Left lung (tissue), 10 donors: ENCODE data around the gene CLMN. TPM values are rescaled to one million over a fixed set of nuclear protein-coding genes. Genes with fewer than 3 reads are reported as not detected.

Source experiments
- ATAC-seq: fragments of 200-7000 bp; cut with Tn5 transposase; one replicate; pipeline ENCODE4 v1.9.1; 2020; ENCODE audit warnings: moderate library complexity
- DNase-seq, 4 donors: peaks; one replicate each; pipeline ENCODE4 v3.0.0-alpha.2; 2013 to 2020
- H3K27ac ChIP-seq, 2 donors: fragments of 200-600 bp; sonication (generic) in 1 of 2; one replicate each; pipeline versions ENCODE4 v1.5.0 to v1.8.0; 2020 to 2021
- H3K27me3 ChIP-seq, 2 donors: fragments of 200-600 bp; sonication (generic) in 1 of 2; one replicate each; pipeline versions ENCODE4 v1.5.0 to v1.8.0; 2020 to 2021
- H3K36me3 ChIP-seq, 2 donors: fragments of 200-600 bp; sonication (generic) in 1 of 2; one replicate each; pipeline versions ENCODE4 v1.5.0 to v1.8.0; 2020 to 2021
- H3K4me1 ChIP-seq, 2 donors: fragments of 200-600 bp; one replicate each; pipeline ENCODE4 v1.8.0; 2021
- H3K4me3 ChIP-seq, 2 donors: fragments of 200-600 bp; sonication (generic) in 1 of 2; one replicate each; pipeline versions ENCODE4 v1.5.0 to v1.8.0; 2020 to 2021; ENCODE audit warnings: mild to moderate bottlenecking in 1 of 2
- H3K9me3 ChIP-seq, 2 donors: fragments of 200-600 bp; sonication (generic) in 1 of 2; one replicate each; pipeline versions ENCODE4 v1.5.0 to v1.8.0; 2020 to 2021
- intact Hi-C, 2 donors: fragments of 100-400 bp; cut with DNase I; formaldehyde crosslinking; loops; one replicate each; pipeline versions ENCODE4 v1.11.2 to v1.14.2; 2022
- polyA plus RNA-seq, 6 donors: library from polyadenylated mRNA; unstranded; fragments of 120-200 nt; gene quantifications; one replicate each; pipeline ENCODE4 v1.2.1, GENCODE V29; 2013; ENCODE audit not compliant: insufficient read length in 6 of 6
- total RNA-seq, 2 donors: library from RNA; stranded (reverse); fragmentation: NEBNext Ultra II Directional; extraction: Animal tissue kit (Norgen Biotek cat#: 25700); gene quantifications; one replicate each; pipeline ENCODE4 v1.2.1, GENCODE V29; 2021
- TF ChIP-seq, protein P1 (sequence below), 2 donors: fragments of 200-600 bp; sonication (generic) in 1 of 2; IDR thresholded peaks; one replicate each; pipeline versions ENCODE4 v1.5.0 to v1.8.0; 2021; ENCODE audit warnings: antibody characterized with exemption in 2 of 2
- donor health status: DM: no; HTN: yes; CAD: no.
- donor health status: DM: no; HTN: no; CAD: no.

Gene CLMN
- total and polyA plus RNA-seq, 8 donors = 10.3 to 30.0 (median 12.6) TPM

- peak within 1 kb of the TSS; percentile 73 to 83 for H3K4me3 ChIP-seq
- ATAC-seq = peak; percentile 98
- no peaks in the 10 kb centered on the region for H3K36me3 ChIP-seq
- H3K27me3 ChIP-seq = no peaks in the 10 kb centered on the region
- no peaks in the 10 kb centered on the region for H3K9me3 ChIP-seq
- peaks cover 12 to 46% of the 10 kb centered on the region in 2 donors for H3K4me1 ChIP-seq
- DNase-seq = peak; percentile 95 to 97 (median 96)
- TF ChIP-seq, protein P1, sequence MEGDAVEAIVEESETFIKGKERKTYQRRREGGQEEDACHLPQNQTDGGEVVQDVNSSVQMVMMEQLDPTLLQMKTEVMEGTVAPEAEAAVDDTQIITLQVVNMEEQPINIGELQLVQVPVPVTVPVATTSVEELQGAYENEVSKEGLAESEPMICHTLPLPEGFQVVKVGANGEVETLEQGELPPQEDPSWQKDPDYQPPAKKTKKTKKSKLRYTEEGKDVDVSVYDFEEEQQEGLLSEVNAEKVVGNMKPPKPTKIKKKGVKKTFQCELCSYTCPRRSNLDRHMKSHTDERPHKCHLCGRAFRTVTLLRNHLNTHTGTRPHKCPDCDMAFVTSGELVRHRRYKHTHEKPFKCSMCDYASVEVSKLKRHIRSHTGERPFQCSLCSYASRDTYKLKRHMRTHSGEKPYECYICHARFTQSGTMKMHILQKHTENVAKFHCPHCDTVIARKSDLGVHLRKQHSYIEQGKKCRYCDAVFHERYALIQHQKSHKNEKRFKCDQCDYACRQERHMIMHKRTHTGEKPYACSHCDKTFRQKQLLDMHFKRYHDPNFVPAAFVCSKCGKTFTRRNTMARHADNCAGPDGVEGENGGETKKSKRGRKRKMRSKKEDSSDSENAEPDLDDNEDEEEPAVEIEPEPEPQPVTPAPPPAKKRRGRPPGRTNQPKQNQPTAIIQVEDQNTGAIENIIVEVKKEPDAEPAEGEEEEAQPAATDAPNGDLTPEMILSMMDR (IDR thresholded peaks at IDR 0.05) = no peak
- intact Hi-C loops = no loop called here
- peak within 1 kb of the TSS; percentile 91 to 94 for H3K27ac ChIP-seq
Observed at GRCh38 chr14:95157327-95158189, 162.2 kb downstream of the CLMN start, which contains the start of gene DICER1. Gene DICER1 (minus strand): TSS chr14:95157529. CDS start chr14:95133458, 24,071 bp downstream.

DNA sequence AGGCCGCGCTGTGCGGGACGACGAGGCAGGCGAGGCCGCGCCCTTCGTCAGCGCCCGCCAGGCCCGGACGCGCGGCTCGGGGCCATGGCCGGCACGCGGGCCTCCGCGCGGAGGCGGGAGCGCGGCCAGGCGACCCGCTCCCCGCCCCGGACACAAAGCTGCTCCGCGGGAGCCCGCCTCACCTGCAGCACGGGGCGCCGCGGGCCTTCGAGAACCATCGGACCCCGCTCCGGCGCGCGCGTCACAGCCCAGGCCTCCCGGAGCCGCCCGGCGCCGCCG lies 162.7 kb downstream of the CLMN start:
- H3K4me3 ChIP-seq = peak overlapping the region; percentile 73 to 83
- TF ChIP-seq, protein P1 (IDR thresholded peaks at IDR 0.05) = no peak
- ATAC-seq = peak; percentile 28
- H3K27me3 ChIP-seq = no peaks in the 10 kb centered on the region
- H3K27ac ChIP-seq = peak overlapping the region; percentile 91 to 94
- H3K36me3 ChIP-seq = no peaks in the 10 kb centered on the region
- H3K4me1 ChIP-seq = peaks cover 12 to 43% of the 10 kb centered on the region in 2 donors
- DNase-seq = no peak
- intact Hi-C loops = no loop called here
- H3K9me3 ChIP-seq = no peaks in the 10 kb centered on the region

DNA sequence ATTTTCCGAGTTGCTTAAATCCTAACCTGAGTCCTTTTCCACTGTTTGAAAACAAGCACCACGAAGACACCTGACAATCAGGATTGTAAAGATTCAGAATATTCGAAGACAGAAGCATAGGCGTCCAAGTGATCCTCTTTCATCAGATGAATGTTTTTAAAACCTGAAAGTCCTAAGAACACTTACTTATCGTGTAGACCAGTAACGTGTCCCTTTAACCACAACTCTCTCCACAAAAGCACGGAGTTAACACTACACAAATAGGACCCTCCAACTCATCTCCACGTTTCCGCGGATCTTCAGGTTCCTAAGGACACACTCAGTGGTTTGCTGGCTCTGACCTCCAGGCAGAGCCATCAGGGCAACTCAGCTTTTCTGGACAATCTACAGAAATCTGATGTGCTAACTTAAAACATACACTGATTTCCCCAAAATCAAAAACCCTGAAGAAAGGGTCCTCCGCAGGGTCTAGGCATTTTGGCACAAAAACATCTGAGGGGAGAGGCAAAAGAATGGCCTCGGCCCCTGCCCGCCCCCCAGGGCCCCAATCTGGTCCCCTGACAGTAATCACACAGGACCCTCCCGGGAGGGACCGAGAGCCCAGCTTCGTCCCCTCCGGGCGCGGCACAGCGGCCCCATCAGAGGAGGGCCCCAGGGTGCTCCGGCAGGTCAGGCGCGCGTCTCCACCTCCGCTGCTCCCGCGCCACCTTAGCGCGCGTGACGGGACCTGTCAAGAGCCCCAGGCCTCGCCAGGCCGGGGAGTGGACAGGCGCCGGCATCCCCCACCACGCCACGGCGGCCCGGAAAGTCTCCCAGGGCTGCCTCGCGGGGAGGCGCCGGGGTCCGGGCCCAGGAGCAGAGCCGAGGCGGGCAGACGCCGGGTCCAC lies 163.3 kb downstream of the CLMN start:
- TF ChIP-seq, protein P1 (IDR thresholded peaks at IDR 0.05) = no peak
- DNase-seq (peak; percentile 17 to 91 (median 45)), ATAC-seq (peak; percentile 30)
- no peaks in the 10 kb centered on the region for H3K27me3 ChIP-seq
- peaks cover 12 to 43% of the 10 kb centered on the region in 2 donors for H3K4me1 ChIP-seq
- intact Hi-C loops = no loop called here
- H3K9me3 ChIP-seq = no peaks in the 10 kb centered on the region
- no peaks in the 10 kb centered on the region for H3K36me3 ChIP-seq
- peak overlapping the region; percentile 73 to 83 for H3K4me3 ChIP-seq
- H3K27ac ChIP-seq = peak overlapping the region; percentile 91 to 94

GRCh38 chr14:95155045-95155444 lies 164.7 kb downstream of the CLMN start:
- TF ChIP-seq, protein P1 (IDR thresholded peaks at IDR 0.05) = no peak
- Histone ChIP-seq H3K9me3 (no peaks in the 10 kb centered on the region), H3K4me3 (peak overlapping the region in 1 of 2 donors; percentile 83), H3K27ac (no peak overlapping the region), H3K36me3 (no peaks in the 10 kb centered on the region), H3K4me1 (peaks cover 12 to 50% of the 10 kb centered on the region in 2 donors), H3K27me3 (no peaks in the 10 kb centered on the region)
- no peak for ATAC-seq
- intact Hi-C loops = no loop called here
- no peak for DNase-seq

- intact Hi-C loops = no loop called here
- no peaks in the 10 kb centered on the region for H3K9me3 ChIP-seq
- DNase-seq (no peak), ATAC-seq (no peak)
- H3K4me1 ChIP-seq = peaks cover 12 to 53% of the 10 kb centered on the region in 2 donors
- H3K4me3 ChIP-seq = no peak overlapping the region
- H3K27me3 ChIP-seq = no peaks in the 10 kb centered on the region
- TF ChIP-seq, protein P1 (IDR thresholded peaks at IDR 0.05) = no peak
- no peaks in the 10 kb centered on the region for H3K36me3 ChIP-seq
- H3K27ac ChIP-seq = no peak overlapping the region
Observed at GRCh38 chr14:95153866-95154265, 165.8 kb downstream of the CLMN start.
